ENCODE results near the gene WNT5A. TPM values are rescaled to one million over a fixed set of nuclear protein-coding genes. Genes with fewer than 3 reads are reported as not detected.

WNT5A gene
- polyA plus RNA-seq, 1 donor from 2014 or later, result 0.59 TPM

- no peaks in the 10 kb centered on the region for H3K36me3 ChIP-seq (ENCODE audit: insufficient read depth, low read length)
- H3K79me2 ChIP-seq (replicated peaks; ENCODE audit: insufficient read depth, low read length), result no peaks in the 10 kb centered on the region
- H3K9me2 ChIP-seq (ENCODE audit: insufficient read depth, low read length), result no peaks in the 10 kb centered on the region
- no peak overlapping the region for H3K4me3 ChIP-seq (ENCODE audit: low read length)
- no peak overlapping the region for H3K9ac ChIP-seq (ENCODE audit: low read length)
- H3F3A ChIP-seq (ENCODE audit: insufficient read depth, low read length, poor library complexity, severe bottlenecking), result no peaks in the 10 kb centered on the region
- H3K9me3 ChIP-seq (ENCODE audit: low read length), result no peaks in the 10 kb centered on the region
- no peak overlapping the region for H2AFZ ChIP-seq (ENCODE audit: low read depth, low read length)
- TF ChIP-seq CTCF (IDR thresholded peaks at IDR 0.05; ENCODE audit: poor library complexity, severe bottlenecking) (no peak), REST (IDR thresholded peaks at IDR 0.05; ENCODE audit: borderline replicate concordance) (no peak), EZH2 (IDR thresholded peaks at IDR 0.05; ENCODE audit: borderline replicate concordance, insufficient read depth, low read length, poor library complexity, severe bottlenecking) (no peak), MXI1 (conservative IDR thresholded peaks at IDR 0.05; ENCODE audit: poor library complexity, severe bottlenecking) (no peak), TAF1 (IDR thresholded peaks at IDR 0.05; ENCODE audit: low read depth) (no peak), RAD21 (conservative IDR thresholded peaks at IDR 0.05) (no peak), EP300 (conservative IDR thresholded peaks at IDR 0.05; ENCODE audit: poor library complexity, severe bottlenecking) (no peak)
- no peaks in the 10 kb centered on the region for H4K20me1 ChIP-seq (ENCODE audit: insufficient read depth)
- no peak overlapping the region for H3K4me2 ChIP-seq (ENCODE audit: low read length)
- H3K27ac ChIP-seq (ENCODE audit: low read length), result no peak overlapping the region
- no peaks in the 10 kb centered on the region for H3K27me3 ChIP-seq (ENCODE audit: insufficient read depth, low read depth, low read length)
These were observed 45.7 kb upstream of the WNT5A start for GRCh38 chr3:55532806-55533205.

DNA sequence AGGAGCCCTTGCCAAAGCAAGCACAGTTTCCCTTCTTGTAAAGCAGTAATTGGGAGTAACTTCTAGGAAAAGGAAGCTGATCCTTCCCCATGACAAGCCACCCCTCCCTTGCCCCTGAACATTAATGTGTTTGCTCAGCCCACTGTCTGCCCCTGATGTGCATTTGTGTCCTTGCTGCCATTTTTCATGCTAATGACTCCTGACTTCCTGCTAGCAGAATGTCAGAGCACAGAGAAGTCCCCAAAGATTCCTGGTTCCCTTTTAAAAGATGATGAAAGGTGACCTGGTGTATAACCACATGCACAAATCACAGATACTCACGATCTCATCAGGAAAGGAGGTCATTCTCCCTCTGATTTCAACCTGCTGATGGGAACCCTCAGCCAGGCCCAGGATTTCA is 44.2 kb upstream of the WNT5A start:
- Histone ChIP-seq H3K79me2 (replicated peaks; ENCODE audit: insufficient read depth, low read length) (no peaks in the 10 kb centered on the region), H3K9me3 (ENCODE audit: low read length) (no peaks in the 10 kb centered on the region), H3K9ac (ENCODE audit: low read length) (no peak overlapping the region), H4K20me1 (ENCODE audit: insufficient read depth) (no peaks in the 10 kb centered on the region), H3K9me2 (ENCODE audit: insufficient read depth, low read length) (no peaks in the 10 kb centered on the region), H3K27ac (ENCODE audit: low read length) (no peak overlapping the region), H3K36me3 (ENCODE audit: insufficient read depth, low read length) (no peaks in the 10 kb centered on the region), H3K4me2 (ENCODE audit: low read length) (no peak overlapping the region), H3K27me3 (ENCODE audit: insufficient read depth, low read depth, low read length) (no peaks in the 10 kb centered on the region), H2AFZ (ENCODE audit: low read depth, low read length) (no peak overlapping the region), H3K4me3 (ENCODE audit: low read length) (no peak overlapping the region), H3F3A (ENCODE audit: insufficient read depth, low read length, poor library complexity, severe bottlenecking) (no peaks in the 10 kb centered on the region)
- TF ChIP-seq SMC3 (conservative IDR thresholded peaks at IDR 0.05; ENCODE audit: poor library complexity) (no peak), CTCF (IDR thresholded peaks at IDR 0.05; ENCODE audit: poor library complexity, severe bottlenecking) (no peak)
